ENCODE measurements around the gene MPG. TPM values are rescaled to one million over a fixed set of nuclear protein-coding genes. Genes with fewer than 3 reads are reported as not detected.

The MPG gene
- total and polyA plus RNA-seq, 2 donors (not counting 1 experiment from before 2014, with no cell fraction given): 59.6 to 66.4 TPM

- Histone ChIP-seq H3K36me3 (replicated peaks in 1 of 2; ENCODE audit: control extremely low read depth in 1 of 2, control insufficient read depth in 1 of 2, extremely low read depth in 1 of 2, insufficient read depth in 2 of 2, low read length in 1 of 2) (peaks cover 0 to 6% of the 10 kb centered on the region in 2 experiments), H3K27me3 (replicated peaks in 1 of 4; ENCODE audit: control extremely low read depth in 1 of 4, control insufficient read depth in 3 of 4, insufficient read depth in 4 of 4, low read length in 3 of 4) (no peaks in the 10 kb centered on the region), H3K9ac (ENCODE audit: low read length) (no peak overlapping the region), H3K9me3 (ENCODE audit: control extremely low read depth in 1 of 3, control insufficient read depth in 2 of 3, insufficient read depth in 1 of 3, low read length in 2 of 3) (no peaks in the 10 kb centered on the region), H3K4me3 (ENCODE audit: control extremely low read depth in 1 of 5, extremely low read depth in 1 of 5, insufficient read depth in 1 of 5, low read depth in 2 of 5, low read length in 4 of 5) (no peak overlapping the region), H4K20me1 (ENCODE audit: control insufficient read depth, insufficient read depth, low read length, poor library complexity, severe bottlenecking) (peaks cover 20% of the 10 kb centered on the region), H3K79me2 (ENCODE audit: control insufficient read depth, insufficient read depth, low read length) (peaks cover 18% of the 10 kb centered on the region), H2AFZ (ENCODE audit: insufficient read depth, low read depth, low read length, poor library complexity, severe bottlenecking) (no peak overlapping the region), H3K4me2 (replicated peaks; ENCODE audit: low read depth, low read length, poor library complexity, severe bottlenecking) (no peak overlapping the region), H3K4me1 (ENCODE audit: control insufficient read depth in 2 of 2, insufficient read depth in 2 of 2, low read length in 2 of 2) (no peaks in the 10 kb centered on the region), H3K27ac (ENCODE audit: low read length in 2 of 2) (no peak overlapping the region)
- Mint-ChIP-seq H3K9me3 (ENCODE audit: insufficient read depth) (no peaks in the 10 kb centered on the region), H3K4me1 (no peaks in the 10 kb centered on the region), H3K4me3 (no peak overlapping the region), H3K27ac (no peak overlapping the region), H3K27me3 (no peaks in the 10 kb centered on the region)
- WGBS (ENCODE audit: insufficient coverage): 88% methylated on average over 1 of the region's 3 CpGs
- TF ChIP-seq EZH2 (IDR thresholded peaks at IDR 0.05; ENCODE audit: borderline replicate concordance, insufficient read depth, low read depth, low read length, poor library complexity, severe bottlenecking) (no peak), CTCF (IDR thresholded peaks at IDR 0.05) (no peak)
- CTCF ChIA-PET: interaction anchor here (0.7 to 1.1 kb wide), 2 partner anchors 18 to 291 kb away, joined by 4 to 7 read pairs; no protein-coding TSS in a partner anchor
- intact Hi-C loops (cut with micrococcal nuclease): no loop called here
- POLR2A ChIA-PET: no interaction called here
- ATAC-seq (ENCODE audit: low read depth) (no peak), DNase-seq (no peak)
Observed at GRCh38 chr16:125011-125410, 47.0 kb downstream of the MPG start.

DNA sequence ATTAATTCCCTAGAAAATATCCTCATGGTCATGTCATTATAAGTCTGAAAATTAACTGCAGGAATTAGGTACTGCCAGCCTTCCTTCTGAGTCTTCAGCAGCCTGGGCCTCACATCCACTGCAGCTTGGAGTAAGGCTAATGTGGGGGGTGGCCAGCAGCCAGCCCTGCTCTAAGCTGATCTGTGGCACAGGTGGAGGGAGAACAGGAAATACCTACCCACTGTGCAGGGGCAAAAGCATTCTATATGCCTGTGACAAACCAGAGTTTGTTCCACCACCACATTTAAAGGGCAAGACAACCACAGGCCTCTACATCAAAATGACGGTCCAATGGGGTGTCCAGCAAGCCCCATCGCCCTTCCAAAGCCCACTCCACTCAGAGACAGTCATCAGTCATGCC is 51.0 kb downstream of the MPG start:
- Histone ChIP-seq H3K27ac (ENCODE audit: low read length in 2 of 2) (no peak overlapping the region), H4K20me1 (ENCODE audit: control insufficient read depth, insufficient read depth, low read length, poor library complexity, severe bottlenecking) (peaks cover 22% of the 10 kb centered on the region), H3K4me3 (ENCODE audit: control extremely low read depth in 1 of 5, extremely low read depth in 1 of 5, insufficient read depth in 1 of 5, low read depth in 2 of 5, low read length in 4 of 5) (no peak overlapping the region), H2AFZ (ENCODE audit: insufficient read depth, low read depth, low read length, poor library complexity, severe bottlenecking) (no peak overlapping the region), H3K36me3 (replicated peaks in 1 of 2; ENCODE audit: control extremely low read depth in 1 of 2, control insufficient read depth in 1 of 2, extremely low read depth in 1 of 2, insufficient read depth in 2 of 2, low read length in 1 of 2) (peaks cover 0 to 6% of the 10 kb centered on the region in 2 experiments), H3K79me2 (ENCODE audit: control insufficient read depth, insufficient read depth, low read length) (peaks cover 25% of the 10 kb centered on the region), H3K9me3 (ENCODE audit: control extremely low read depth in 1 of 3, control insufficient read depth in 2 of 3, insufficient read depth in 1 of 3, low read length in 2 of 3) (no peaks in the 10 kb centered on the region), H3K27me3 (replicated peaks in 1 of 4; ENCODE audit: control extremely low read depth in 1 of 4, control insufficient read depth in 3 of 4, insufficient read depth in 4 of 4, low read length in 3 of 4) (no peaks in the 10 kb centered on the region), H3K9ac (ENCODE audit: low read length) (no peak overlapping the region), H3K4me2 (replicated peaks; ENCODE audit: low read depth, low read length, poor library complexity, severe bottlenecking) (no peak overlapping the region), H3K4me1 (ENCODE audit: control insufficient read depth in 2 of 2, insufficient read depth in 2 of 2, low read length in 2 of 2) (no peaks in the 10 kb centered on the region)
- 89% methylated on average over 2 of the region's 2 CpGs for WGBS (ENCODE audit: insufficient coverage)
- no peaks in the 10 kb centered on the region for H3K9me3 Mint-ChIP-seq (ENCODE audit: insufficient read depth)
- CTCF ChIA-PET: no interaction called here
- no peaks in the 10 kb centered on the region for H3K27me3 Mint-ChIP-seq
- TF ChIP-seq EZH2 (IDR thresholded peaks at IDR 0.05; ENCODE audit: borderline replicate concordance, insufficient read depth, low read depth, low read length, poor library complexity, severe bottlenecking) (no peak), CTCF (IDR thresholded peaks at IDR 0.05) (no peak)
- POLR2A ChIA-PET: no interaction called here
- peaks cover 3% of the 10 kb centered on the region for H3K4me1 Mint-ChIP-seq
- DNase-seq: no peak
- intact Hi-C loops (cut with micrococcal nuclease): no loop called here
- no peak overlapping the region for H3K27ac Mint-ChIP-seq
- H3K4me3 Mint-ChIP-seq: no peak overlapping the region
- ATAC-seq (ENCODE audit: low read depth): no peak
